Pancreas (tissue), 10 donors: ENCODE measurements around the gene TNIK. TPM values are rescaled to one million over a fixed set of nuclear protein-coding genes. Genes with fewer than 3 reads are reported as not detected.

ENCODE experiments used
- ATAC-seq, 4 donors: fragments of 200-7000 bp; cut with Tn5 transposase; one replicate each; pipeline versions ENCODE4 v1.8.0 to v1.9.1; 2020; ENCODE audit warnings: mild to moderate bottlenecking in 4 of 4, moderate library complexity in 4 of 4
- DNase-seq, 6 donors: peaks; one replicate each; pipeline ENCODE4 v3.0.0-alpha.2; 2020
- FAIRE-seq: peaks from 2 replicates; lab custom pipeline; 2012; peaks lifted over from hg19 to GRCh38; lab: Jason Lieb, UNC
- H3K27ac ChIP-seq, 4 donors: fragments of 200-600 bp; sonication (generic); 1 replicate in 3 of 4; 2 replicates in 1 of 4; pipeline versions ENCODE4 v1.5.0 to v1.8.0; 2020
- H3K27me3 ChIP-seq, 4 donors: fragments of 200-600 bp; one replicate each; pipeline ENCODE4 v1.8.0; 2021
- H3K36me3 ChIP-seq, 3 donors: fragments of 200-600 bp; sonication (generic) in 1 of 3; one replicate each; pipeline versions ENCODE4 v1.5.0 to v1.8.0; 2020 to 2021
- H3K4me1 ChIP-seq, 3 donors: fragments of 200-600 bp; one replicate each; pipeline ENCODE4 v1.8.0; 2021
- H3K4me3 ChIP-seq, 4 donors: fragments of 200-600 bp; sonication (generic) in 2 of 4; one replicate each; pipeline versions ENCODE4 v1.5.0 to v1.8.0; 2020 to 2021
- H3K9me3 ChIP-seq, 4 donors: fragments of 200-600 bp; one replicate each; pipeline ENCODE4 v1.8.0; 2021
- CTCF ChIP-seq, 4 donors: fragments of 200-600 bp; sonication (generic) in 3 of 4; IDR thresholded peaks; one replicate each; pipeline versions ENCODE4 v1.5.0 to v1.8.0; 2021; ENCODE audit warnings: antibody characterized with exemption in 4 of 4
- WGBS, 2 donors: extraction: QIAGEN DNeasy Blood & Tissue Kit; methylation state at CpG; one replicate each; pipeline ENCODE4 v1.1.7; 2013; 5-methylcytosine and 5-hydroxymethylcytosine counted together
- intact Hi-C, 3 donors: fragments of 100-400 bp; cut with DNase I; formaldehyde crosslinking; loops; one replicate each; pipeline versions ENCODE4 v1.11.1 to v1.14.2; 2022
- polyA plus RNA-seq, 2 donors: library from polyadenylated mRNA; stranded (reverse); fragments of 200-250 nt; gene quantifications; one replicate each; pipeline ENCODE4 v1.2.3, GENCODE V29; 2013
- total RNA-seq, 6 donors: library from RNA; stranded (reverse); fragmentation: NEBNext Ultra II Directional in 4 of 6; extraction: Animal tissue kit (Norgen Biotek cat#: 25700) in 4 of 6; gene quantifications; one replicate each; pipeline versions ENCODE4 v1.2.1 to v1.2.4, GENCODE V29; 2021 to 2023
- donor health status: healthy with polysubstance abuse.
- donor health status: DM: no; HTN: no; CAD: no; lungs with moderate emphysema.
- donor health status: DM: no; HTN: no; CAD: no.
- donor health status: control.
- donor health status: control.
- donor health status: Bipolar disorder and iron deficiency.
- donor health status: DM: yes; HTN: yes; CAD: no.
- donor health status: DM: no; HTN: no; CAD: no.
- donor health status: DM: no; HTN: no; CAD: no.
- donor health status: DM: yes; HTN: yes; CAD: no.

Gene TNIK
- total and polyA plus RNA-seq, 8 donors: 3.5 to 13.6 (median 5.8) TPM

- H3K27ac ChIP-seq: no peak overlapping the region
- H3K27me3 ChIP-seq: no peaks in the 10 kb centered on the region
- H3K9me3 ChIP-seq: no peaks in the 10 kb centered on the region
- no peak for ATAC-seq
- 86 to 93% methylated on average over 4 of the region's 4 CpGs for WGBS, 2 donors
- intact Hi-C loops: no loop called here
- no peak for FAIRE-seq
- H3K36me3 ChIP-seq: no peaks in the 10 kb centered on the region
- no peaks in the 10 kb centered on the region for H3K4me1 ChIP-seq
- no peak for DNase-seq
- TF ChIP-seq CTCF (IDR thresholded peaks at IDR 0.05): no peak
- no peak overlapping the region for H3K4me3 ChIP-seq
Observed at GRCh38 chr3:171132873-171133272, 327.3 kb downstream of the TNIK start.

GRCh38 chr3:171129827-171130226, 330.4 kb downstream of the TNIK start:
- no peak for FAIRE-seq
- DNase-seq: no peak
- Histone ChIP-seq H3K9me3 (no peaks in the 10 kb centered on the region), H3K4me3 (no peak overlapping the region), H3K27ac (no peak overlapping the region), H3K4me1 (no peaks in the 10 kb centered on the region), H3K27me3 (no peaks in the 10 kb centered on the region), H3K36me3 (no peaks in the 10 kb centered on the region)
- intact Hi-C loops: no loop called here
- no peak for ATAC-seq
- WGBS, 2 donors: 74 to 76% methylated on average over 2 of the region's 2 CpGs
- no peak for TF ChIP-seq CTCF (IDR thresholded peaks at IDR 0.05)

GRCh38 chr3:171127611-171128010, 332.6 kb downstream of the TNIK start:
- TF ChIP-seq CTCF (IDR thresholded peaks at IDR 0.05): no peak
- Histone ChIP-seq H3K36me3 (peaks cover 0 to 6% (median 0%) of the 10 kb centered on the region in 3 donors), H3K4me1 (no peaks in the 10 kb centered on the region), H3K27me3 (no peaks in the 10 kb centered on the region), H3K4me3 (no peak overlapping the region), H3K9me3 (no peaks in the 10 kb centered on the region), H3K27ac (no peak overlapping the region)
- DNase-seq (no peak), FAIRE-seq (no peak), ATAC-seq (no peak)
- intact Hi-C loops: no loop called here
- 31 to 41% methylated on average over 1 of the region's 1 CpG for WGBS, 2 donors

- no peaks in the 10 kb centered on the region for H3K27me3 ChIP-seq
- no peak for FAIRE-seq
- no peak for DNase-seq
- H3K9me3 ChIP-seq: no peaks in the 10 kb centered on the region
- peaks cover 0 to 10% (median 0%) of the 10 kb centered on the region in 3 donors for H3K36me3 ChIP-seq
- no peak overlapping the region for H3K4me3 ChIP-seq
- H3K4me1 ChIP-seq: no peaks in the 10 kb centered on the region
- 95 to 97% methylated on average over 7 of the region's 7 CpGs for WGBS, 2 donors
- ATAC-seq: no peak
- intact Hi-C loops: no loop called here
- no peak for TF ChIP-seq CTCF (IDR thresholded peaks at IDR 0.05)
- no peak overlapping the region for H3K27ac ChIP-seq
Observed at GRCh38 chr3:171126478-171127209, 333.6 kb downstream of the TNIK start.

- no peak for ATAC-seq
- Histone ChIP-seq H3K36me3 (peaks cover 0 to 10% (median 0%) of the 10 kb centered on the region in 3 donors), H3K27me3 (no peaks in the 10 kb centered on the region), H3K4me1 (no peaks in the 10 kb centered on the region), H3K4me3 (no peak overlapping the region), H3K27ac (no peak overlapping the region), H3K9me3 (no peaks in the 10 kb centered on the region)
- no peak for FAIRE-seq
- intact Hi-C loops: no loop called here
- WGBS, 2 donors: 59 to 80% methylated on average over 1 of the region's 1 CpG
- no peak for DNase-seq
- no peak for TF ChIP-seq CTCF (IDR thresholded peaks at IDR 0.05)
Observed at GRCh38 chr3:171125010-171125409, 335.2 kb downstream of the TNIK start.
